Measurements from ENCODE around the gene ZBTB44.
"Not testable (repeated sequence)": the region's sequence is repeated elsewhere in the genome, so short reads cannot be mapped to it uniquely, and the experiment has no call there.

ZBTB44 gene

GRCh38 chr11:130194241-130195023 lies 120.3 kb downstream of the ZBTB44 start:
- no peak for DNase-seq (ENCODE audit: low read depth, low spot score)
- H3K4me3 ChIP-seq (ENCODE audit: low read depth, low read length) = no peak overlapping the region
- TF ChIP-seq CTCF (IDR thresholded peaks at IDR 0.05; ENCODE audit: low read depth, low read length) = no peak
- in situ Hi-C loops (cut with HindIII; ENCODE audit: low sequenced_read_pairs) = no loop called here

- in situ Hi-C loops (cut with HindIII; ENCODE audit: low sequenced_read_pairs); H3K4me3 ChIP-seq (ENCODE audit: low read depth, low read length); DNase-seq (ENCODE audit: low read depth, low spot score): not testable (repeated sequence)
These were observed 121.2 kb downstream of the ZBTB44 start for GRCh38 chr11:130193551-130193950.

GRCh38 chr11:130192845-130193267 lies 121.9 kb downstream of the ZBTB44 start:
- H3K4me3 ChIP-seq (ENCODE audit: low read depth, low read length) = no peak overlapping the region
- no peak for DNase-seq (ENCODE audit: low read depth, low spot score)
- no peak for TF ChIP-seq CTCF (IDR thresholded peaks at IDR 0.05; ENCODE audit: low read depth, low read length)
- in situ Hi-C loops (cut with HindIII; ENCODE audit: low sequenced_read_pairs) = no loop called here

- no peak for TF ChIP-seq CTCF (IDR thresholded peaks at IDR 0.05; ENCODE audit: low read depth, low read length)
- no peak for DNase-seq (ENCODE audit: low read depth, low spot score)
- in situ Hi-C loops (cut with HindIII; ENCODE audit: low sequenced_read_pairs) = no loop called here
- no peak overlapping the region for H3K4me3 ChIP-seq (ENCODE audit: low read depth, low read length)
These were observed 122.8 kb downstream of the ZBTB44 start for GRCh38 chr11:130191896-130192295.

- no peak for DNase-seq (ENCODE audit: low read depth, low spot score)
- in situ Hi-C loops (cut with HindIII; ENCODE audit: low sequenced_read_pairs) = no loop called here
- no peak overlapping the region for H3K4me3 ChIP-seq (ENCODE audit: low read depth, low read length)
- no peak for TF ChIP-seq CTCF (IDR thresholded peaks at IDR 0.05; ENCODE audit: low read depth, low read length)
These were observed 124.3 kb downstream of the ZBTB44 start for GRCh38 chr11:130190371-130190881.

- DNase-seq (ENCODE audit: low read depth, low spot score) = no peak
- no peak for TF ChIP-seq CTCF (IDR thresholded peaks at IDR 0.05; ENCODE audit: low read depth, low read length)
- no peak overlapping the region for H3K4me3 ChIP-seq (ENCODE audit: low read depth, low read length)
- in situ Hi-C loops (cut with HindIII; ENCODE audit: low sequenced_read_pairs) = no loop called here
These were observed 125.1 kb downstream of the ZBTB44 start for GRCh38 chr11:130189492-130190210.

All from astrocyte of the spinal cord (primary cell).